ENCODE results near the gene SHKBP1.
"Not testable (repeated sequence)": the region's sequence is repeated elsewhere in the genome, so short reads cannot be mapped to it uniquely, and the experiment has no call there.

The SHKBP1 gene

GRCh38 chr19:40556953-40557530 lies 19.6 kb upstream of the SHKBP1 start:
- DNase-seq = no peak

- no peak for DNase-seq
These were observed 17.3 kb upstream of the SHKBP1 start for GRCh38 chr19:40559394-40559793.

- DNase-seq = no peak
These were observed 16.6 kb upstream of the SHKBP1 start for GRCh38 chr19:40560092-40560507.

- no peak for DNase-seq
These were observed 14.7 kb upstream of the SHKBP1 start for GRCh38 chr19:40561947-40562346.

- DNase-seq = not testable (repeated sequence)
These were observed 12.1 kb upstream of the SHKBP1 start for GRCh38 chr19:40564535-40564934.

- DNase-seq = no peak
These were observed 11.3 kb upstream of the SHKBP1 start for GRCh38 chr19:40565355-40565754.

GRCh38 chr19:40565910-40566495 lies 10.7 kb upstream of the SHKBP1 start:
- no peak for DNase-seq

GRCh38 chr19:40567040-40567749 lies 9.5 kb upstream of the SHKBP1 start:
- DNase-seq = no peak

GRCh38 chr19:40567750-40568494 lies 8.8 kb upstream of the SHKBP1 start:
- no peak for DNase-seq

- peak; percentile 90 for DNase-seq
These were observed 6.2 kb upstream of the SHKBP1 start for GRCh38 chr19:40570313-40571004.

GRCh38 chr19:40571005-40571318 lies 5.7 kb upstream of the SHKBP1 start:
- no peak for DNase-seq

- DNase-seq = no peak
These were observed 4.7 kb upstream of the SHKBP1 start for GRCh38 chr19:40571831-40572495.

GRCh38 chr19:40575326-40575725 lies 1.3 kb upstream of the SHKBP1 start:
- DNase-seq = no peak

GRCh38 chr19:40576151-40576584 lies 505 bp upstream of the SHKBP1 start:
- no peak for DNase-seq

GRCh38 chr19:40578442-40578908 lies 1.8 kb downstream of the SHKBP1 start:
- DNase-seq = no peak

GRCh38 chr19:40580619-40581018 lies 3.9 kb downstream of the SHKBP1 start:
- no peak for DNase-seq

GRCh38 chr19:40581531-40581930 lies 4.9 kb downstream of the SHKBP1 start:
- DNase-seq = no peak

GRCh38 chr19:40582467-40582866 lies 5.8 kb downstream of the SHKBP1 start:
- DNase-seq = no peak

- DNase-seq = no peak
These were observed 6.6 kb downstream of the SHKBP1 start for GRCh38 chr19:40583283-40583682.

GRCh38 chr19:40584007-40584406 lies 7.3 kb downstream of the SHKBP1 start:
- no peak for DNase-seq

GRCh38 chr19:40585241-40585981 lies 8.7 kb downstream of the SHKBP1 start:
- DNase-seq = no peak

- no peak for DNase-seq
These were observed 9.3 kb downstream of the SHKBP1 start for GRCh38 chr19:40585982-40586422.
